Measurements from ENCODE around the gene ABHD17A.

The ABHD17A gene

GRCh38 chr19:1861599-1862031 is 23.7 kb downstream of the ABHD17A start:
- Histone ChIP-seq H3K27me3 (ENCODE audit: control insufficient read depth, insufficient read depth, low read length) (no peaks in the 10 kb centered on the region), H3K9me3 (replicated peaks; ENCODE audit: low read length) (no peaks in the 10 kb centered on the region), H3K36me3 (ENCODE audit: insufficient read depth, low read length) (no peaks in the 10 kb centered on the region), H3K4me2 (ENCODE audit: low read length) (peak overlapping the region; percentile 94), H3K4me1 (ENCODE audit: control insufficient read depth, insufficient read depth, low read length) (peaks cover 49% of the 10 kb centered on the region), H3K9ac (ENCODE audit: low read depth, low read length) (peak overlapping the region; percentile 88), H3K4me3 (ENCODE audit: low read length) (peak overlapping the region; percentile 99)

GRCh38 chr19:1860821-1861598 is 24.3 kb downstream of the ABHD17A start:
- peak overlapping the region; percentile 94 for H3K4me2 ChIP-seq (ENCODE audit: low read length)
- no peaks in the 10 kb centered on the region for H3K27me3 ChIP-seq (ENCODE audit: control insufficient read depth, insufficient read depth, low read length)
- H3K9me3 ChIP-seq (replicated peaks; ENCODE audit: low read length): no peaks in the 10 kb centered on the region
- peak overlapping the region; percentile 88 for H3K9ac ChIP-seq (ENCODE audit: low read depth, low read length)
- peaks cover 55% of the 10 kb centered on the region for H3K4me1 ChIP-seq (ENCODE audit: control insufficient read depth, insufficient read depth, low read length)
- H3K4me3 ChIP-seq (ENCODE audit: low read length): peak overlapping the region; percentile 99
- H3K36me3 ChIP-seq (ENCODE audit: insufficient read depth, low read length): no peaks in the 10 kb centered on the region

GRCh38 chr19:1860042-1860775 is 25.1 kb downstream of the ABHD17A start:
- H3K36me3 ChIP-seq (ENCODE audit: insufficient read depth, low read length): no peaks in the 10 kb centered on the region
- peaks cover 62% of the 10 kb centered on the region for H3K4me1 ChIP-seq (ENCODE audit: control insufficient read depth, insufficient read depth, low read length)
- H3K9ac ChIP-seq (ENCODE audit: low read depth, low read length): peak overlapping the region; percentile 88
- H3K27me3 ChIP-seq (ENCODE audit: control insufficient read depth, insufficient read depth, low read length): no peaks in the 10 kb centered on the region
- H3K4me2 ChIP-seq (ENCODE audit: low read length): peak overlapping the region; percentile 94
- peak overlapping the region; percentile 99 for H3K4me3 ChIP-seq (ENCODE audit: low read length)
- no peaks in the 10 kb centered on the region for H3K9me3 ChIP-seq (replicated peaks; ENCODE audit: low read length)

GRCh38 chr19:1859331-1859781 is 25.9 kb downstream of the ABHD17A start:
- H3K4me3 ChIP-seq (ENCODE audit: low read length): no peak overlapping the region
- no peaks in the 10 kb centered on the region for H3K9me3 ChIP-seq (replicated peaks; ENCODE audit: low read length)
- H3K9ac ChIP-seq (ENCODE audit: low read depth, low read length): no peak overlapping the region
- no peaks in the 10 kb centered on the region for H3K27me3 ChIP-seq (ENCODE audit: control insufficient read depth, insufficient read depth, low read length)
- no peaks in the 10 kb centered on the region for H3K36me3 ChIP-seq (ENCODE audit: insufficient read depth, low read length)
- H3K4me2 ChIP-seq (ENCODE audit: low read length): peak overlapping the region; percentile 94
- peaks cover 66% of the 10 kb centered on the region for H3K4me1 ChIP-seq (ENCODE audit: control insufficient read depth, insufficient read depth, low read length)

GRCh38 chr19:1858412-1859081 is 26.7 kb downstream of the ABHD17A start:
- H3K9ac ChIP-seq (ENCODE audit: low read depth, low read length): no peak overlapping the region
- H3K4me1 ChIP-seq (ENCODE audit: control insufficient read depth, insufficient read depth, low read length): peaks cover 68% of the 10 kb centered on the region

GRCh38 chr19:1857648-1858326 is 27.5 kb downstream of the ABHD17A start:
- no peaks in the 10 kb centered on the region for H3K9me3 ChIP-seq (replicated peaks; ENCODE audit: low read length)
- peak overlapping the region; percentile 86 for H3K9ac ChIP-seq (ENCODE audit: low read depth, low read length)
- H3K36me3 ChIP-seq (ENCODE audit: insufficient read depth, low read length): no peaks in the 10 kb centered on the region
- H3K4me3 ChIP-seq (ENCODE audit: low read length): peak overlapping the region; percentile 72
- no peaks in the 10 kb centered on the region for H3K27me3 ChIP-seq (ENCODE audit: control insufficient read depth, insufficient read depth, low read length)
- H3K4me2 ChIP-seq (ENCODE audit: low read length): peak overlapping the region; percentile 97
- H3K4me1 ChIP-seq (ENCODE audit: control insufficient read depth, insufficient read depth, low read length): peaks cover 70% of the 10 kb centered on the region

More at GRCh38 chr19:1858412-1859081, 26.7 kb downstream of the ABHD17A start:
- Histone ChIP-seq H3K4me2 (ENCODE audit: low read length) (peak overlapping the region; percentile 97), H3K36me3 (ENCODE audit: insufficient read depth, low read length) (no peaks in the 10 kb centered on the region), H3K4me3 (ENCODE audit: low read length) (no peak overlapping the region), H3K9me3 (replicated peaks; ENCODE audit: low read length) (no peaks in the 10 kb centered on the region), H3K27me3 (ENCODE audit: control insufficient read depth, insufficient read depth, low read length) (no peaks in the 10 kb centered on the region)

GRCh38 chr19:1856698-1857603 is 28.3 kb downstream of the ABHD17A start:
- Histone ChIP-seq H3K4me2 (ENCODE audit: low read length) (peak overlapping the region; percentile 97), H3K9me3 (replicated peaks; ENCODE audit: low read length) (no peaks in the 10 kb centered on the region), H3K4me3 (ENCODE audit: low read length) (peak overlapping the region; percentile 72), H3K27me3 (ENCODE audit: control insufficient read depth, insufficient read depth, low read length) (no peaks in the 10 kb centered on the region), H3K9ac (ENCODE audit: low read depth, low read length) (peak overlapping the region; percentile 86), H3K4me1 (ENCODE audit: control insufficient read depth, insufficient read depth, low read length) (peaks cover 70% of the 10 kb centered on the region), H3K36me3 (ENCODE audit: insufficient read depth, low read length) (no peaks in the 10 kb centered on the region)

- H3K4me1 ChIP-seq (ENCODE audit: control insufficient read depth, insufficient read depth, low read length): peaks cover 67% of the 10 kb centered on the region
- H3K4me2 ChIP-seq (ENCODE audit: low read length): peak overlapping the region; percentile 97
- H3K36me3 ChIP-seq (ENCODE audit: insufficient read depth, low read length): peaks cover 2% of the 10 kb centered on the region
- peak overlapping the region; percentile 86 for H3K9ac ChIP-seq (ENCODE audit: low read depth, low read length)
- H3K9me3 ChIP-seq (replicated peaks; ENCODE audit: low read length): no peaks in the 10 kb centered on the region
- no peaks in the 10 kb centered on the region for H3K27me3 ChIP-seq (ENCODE audit: control insufficient read depth, insufficient read depth, low read length)
- H3K4me3 ChIP-seq (ENCODE audit: low read length): peak overlapping the region; percentile 72
Measured at GRCh38 chr19:1856345-1856697, 29.0 kb downstream of the ABHD17A start.

- H3K4me1 ChIP-seq (ENCODE audit: control insufficient read depth, insufficient read depth, low read length): peaks cover 62% of the 10 kb centered on the region
- peak overlapping the region; percentile 72 for H3K4me3 ChIP-seq (ENCODE audit: low read length)
Measured at GRCh38 chr19:1855828-1856255, 29.5 kb downstream of the ABHD17A start.

GRCh38 chr19:1855040-1855827 is 30.1 kb downstream of the ABHD17A start:
- Histone ChIP-seq H3K27me3 (ENCODE audit: control insufficient read depth, insufficient read depth, low read length) (no peaks in the 10 kb centered on the region), H3K9me3 (replicated peaks; ENCODE audit: low read length) (no peaks in the 10 kb centered on the region), H3K4me2 (ENCODE audit: low read length) (peak overlapping the region; percentile 97), H3K4me1 (ENCODE audit: control insufficient read depth, insufficient read depth, low read length) (peaks cover 56% of the 10 kb centered on the region), H3K9ac (ENCODE audit: low read depth, low read length) (peak overlapping the region; percentile 86), H3K4me3 (ENCODE audit: low read length) (peak overlapping the region; percentile 72), H3K36me3 (ENCODE audit: insufficient read depth, low read length) (peaks cover 2% of the 10 kb centered on the region)

More at GRCh38 chr19:1855828-1856255, 29.5 kb downstream of the ABHD17A start:
- Histone ChIP-seq H3K36me3 (ENCODE audit: insufficient read depth, low read length) (peaks cover 2% of the 10 kb centered on the region), H3K9me3 (replicated peaks; ENCODE audit: low read length) (no peaks in the 10 kb centered on the region), H3K4me2 (ENCODE audit: low read length) (peak overlapping the region; percentile 97), H3K9ac (ENCODE audit: low read depth, low read length) (peak overlapping the region; percentile 86), H3K27me3 (ENCODE audit: control insufficient read depth, insufficient read depth, low read length) (no peaks in the 10 kb centered on the region)

Measured in skeletal muscle satellite cell (primary cell).